ENCODE data around the gene PDE4D.

GRCh38 chr5:59831326-59832010 lies 62.1 kb downstream of the PDE4D start:
- no peak for TF ChIP-seq CTCF (IDR thresholded peaks at IDR 0.05; ENCODE audit: insufficient read depth, low read length)
- TF ChIP-seq POLR2AphosphoS5 (IDR thresholded peaks at IDR 0.05; ENCODE audit: low read depth), result no peak
- TF ChIP-seq, protein P1, sequence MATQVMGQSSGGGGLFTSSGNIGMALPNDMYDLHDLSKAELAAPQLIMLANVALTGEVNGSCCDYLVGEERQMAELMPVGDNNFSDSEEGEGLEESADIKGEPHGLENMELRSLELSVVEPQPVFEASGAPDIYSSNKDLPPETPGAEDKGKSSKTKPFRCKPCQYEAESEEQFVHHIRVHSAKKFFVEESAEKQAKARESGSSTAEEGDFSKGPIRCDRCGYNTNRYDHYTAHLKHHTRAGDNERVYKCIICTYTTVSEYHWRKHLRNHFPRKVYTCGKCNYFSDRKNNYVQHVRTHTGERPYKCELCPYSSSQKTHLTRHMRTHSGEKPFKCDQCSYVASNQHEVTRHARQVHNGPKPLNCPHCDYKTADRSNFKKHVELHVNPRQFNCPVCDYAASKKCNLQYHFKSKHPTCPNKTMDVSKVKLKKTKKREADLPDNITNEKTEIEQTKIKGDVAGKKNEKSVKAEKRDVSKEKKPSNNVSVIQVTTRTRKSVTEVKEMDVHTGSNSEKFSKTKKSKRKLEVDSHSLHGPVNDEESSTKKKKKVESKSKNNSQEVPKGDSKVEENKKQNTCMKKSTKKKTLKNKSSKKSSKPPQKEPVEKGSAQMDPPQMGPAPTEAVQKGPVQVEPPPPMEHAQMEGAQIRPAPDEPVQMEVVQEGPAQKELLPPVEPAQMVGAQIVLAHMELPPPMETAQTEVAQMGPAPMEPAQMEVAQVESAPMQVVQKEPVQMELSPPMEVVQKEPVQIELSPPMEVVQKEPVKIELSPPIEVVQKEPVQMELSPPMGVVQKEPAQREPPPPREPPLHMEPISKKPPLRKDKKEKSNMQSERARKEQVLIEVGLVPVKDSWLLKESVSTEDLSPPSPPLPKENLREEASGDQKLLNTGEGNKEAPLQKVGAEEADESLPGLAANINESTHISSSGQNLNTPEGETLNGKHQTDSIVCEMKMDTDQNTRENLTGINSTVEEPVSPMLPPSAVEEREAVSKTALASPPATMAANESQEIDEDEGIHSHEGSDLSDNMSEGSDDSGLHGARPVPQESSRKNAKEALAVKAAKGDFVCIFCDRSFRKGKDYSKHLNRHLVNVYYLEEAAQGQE (IDR thresholded peaks at IDR 0.05; ENCODE audit: insufficient replicate concordance, low read depth), result no peak
